NCI-H1694 treated with DMSO at 0.1 percent for 48 hours (cell line): ENCODE results near the gene TJP2.

Experiments used
- DNase-seq: peaks from one replicate; lab custom pipeline; 2025; lab: John Stamatoyannopoulos, UW

Gene TJP2

GRCh38 chr9:69191231-69191630, 17.2 kb downstream of the TJP2 start:
- DNase-seq: no peak

GRCh38 chr9:69192214-69192613, 18.1 kb downstream of the TJP2 start:
- DNase-seq: no peak

GRCh38 chr9:69193685-69194032, 19.6 kb downstream of the TJP2 start:
- DNase-seq: peak; percentile 32

GRCh38 chr9:69194702-69195418, 20.8 kb downstream of the TJP2 start:
- no peak for DNase-seq

- DNase-seq: no peak
Measured at GRCh38 chr9:69195668-69196067, 21.6 kb downstream of the TJP2 start.

GRCh38 chr9:69197687-69198086, 23.6 kb downstream of the TJP2 start:
- DNase-seq: no peak

- no peak for DNase-seq
Measured at GRCh38 chr9:69198521-69199220, 24.6 kb downstream of the TJP2 start.

GRCh38 chr9:69199769-69200470, 25.8 kb downstream of the TJP2 start:
- DNase-seq: no peak

GRCh38 chr9:69202556-69202955, 28.5 kb downstream of the TJP2 start:
- no peak for DNase-seq

- DNase-seq: no peak
Measured at GRCh38 chr9:69204326-69204725, 30.2 kb downstream of the TJP2 start.

- no peak for DNase-seq
Measured at GRCh38 chr9:69204849-69205248, 30.8 kb downstream of the TJP2 start.

- DNase-seq: no peak
Measured at GRCh38 chr9:69206047-69206446, 32.0 kb downstream of the TJP2 start.

- DNase-seq: no peak
Measured at GRCh38 chr9:69207503-69207902, 33.4 kb downstream of the TJP2 start.

GRCh38 chr9:69211424-69212036, 37.5 kb downstream of the TJP2 start:
- no peak for DNase-seq

GRCh38 chr9:69213647-69214046, 39.6 kb downstream of the TJP2 start:
- no peak for DNase-seq

- DNase-seq: no peak
Measured at GRCh38 chr9:69214939-69215338, 40.9 kb downstream of the TJP2 start.

GRCh38 chr9:69215774-69216485, 41.9 kb downstream of the TJP2 start:
- no peak for DNase-seq

- no peak for DNase-seq
Measured at GRCh38 chr9:69218166-69218565, 44.1 kb downstream of the TJP2 start.

- no peak for DNase-seq
Measured at GRCh38 chr9:69221036-69221435, 47.0 kb downstream of the TJP2 start.

- DNase-seq: no peak
Measured at GRCh38 chr9:69222970-69223369, 48.9 kb downstream of the TJP2 start.

GRCh38 chr9:69223605-69224004, 49.5 kb downstream of the TJP2 start:
- DNase-seq: peak; percentile 4

- DNase-seq: no peak
Measured at GRCh38 chr9:69229367-69229766, 55.3 kb downstream of the TJP2 start.
